ENCODE measurements around the gene WDTC1. TPM values are rescaled to one million over a fixed set of nuclear protein-coding genes. Genes with fewer than 3 reads are reported as not detected.

Gene WDTC1
- total and polyA plus RNA-seq, 7 donors: 10.8 to 66.1 (median 55.6) TPM

DNA sequence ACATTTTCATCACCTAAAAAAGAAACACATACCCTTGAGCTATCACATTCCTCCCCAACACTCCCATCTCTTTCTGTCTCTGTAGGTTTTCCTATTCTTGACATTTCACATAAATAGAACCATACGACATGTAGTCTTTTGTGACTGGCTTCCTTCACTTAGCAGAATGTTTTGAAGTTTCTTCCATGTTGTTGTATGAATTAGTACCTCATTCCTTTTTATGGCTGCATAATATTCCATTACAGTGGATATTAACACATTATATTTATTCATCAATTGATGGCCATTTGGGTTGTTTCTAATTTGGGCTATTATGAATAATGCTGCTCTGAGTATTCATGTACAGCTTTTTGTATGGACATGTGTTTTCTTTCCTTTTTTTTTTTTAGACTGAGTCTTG lies 11.8 kb downstream of the WDTC1 start:
- H3K27ac ChIP-seq: no peak overlapping the region
- ATAC-seq (no peak), DNase-seq (no peak)
- no peak overlapping the region for H3K4me3 ChIP-seq
- intact Hi-C loops (cut with DNase I): no loop called here
- 91 to 96% (median 95%) methylated on average over 1 of the region's 1 CpG for WGBS, 3 donors
- H3K27me3 ChIP-seq (ENCODE audit: insufficient read depth in 3 of 3, low read length in 2 of 3): no peaks in the 10 kb centered on the region
- no peaks in the 10 kb centered on the region for H3K36me3 ChIP-seq (ENCODE audit: insufficient read depth in 1 of 2, low read depth in 1 of 2)
- TF ChIP-seq CTCF (IDR thresholded peaks at IDR 0.05): no peak
- no peaks in the 10 kb centered on the region for H3K9me3 ChIP-seq
- peaks cover 3% of the 10 kb centered on the region for H3K4me1 ChIP-seq

- intact Hi-C loops (cut with DNase I): no loop called here
- no peak overlapping the region for H3K27ac ChIP-seq
- ATAC-seq (no peak), DNase-seq (no peak)
- no peak overlapping the region for H3K4me3 ChIP-seq
- WGBS, 3 donors: 95% methylated on average over 3 of the region's 3 CpGs
- H3K36me3 ChIP-seq (ENCODE audit: insufficient read depth in 1 of 2, low read depth in 1 of 2): no peaks in the 10 kb centered on the region
- TF ChIP-seq CTCF (IDR thresholded peaks at IDR 0.05): no peak
- no peaks in the 10 kb centered on the region for H3K27me3 ChIP-seq (ENCODE audit: insufficient read depth in 3 of 3, low read length in 2 of 3)
- no peaks in the 10 kb centered on the region for H3K9me3 ChIP-seq
- no peaks in the 10 kb centered on the region for H3K4me1 ChIP-seq
Measured at GRCh38 chr1:27253596-27253995, 19.2 kb downstream of the WDTC1 start.

- Histone ChIP-seq H3K27me3 (ENCODE audit: insufficient read depth in 3 of 3, low read length in 2 of 3) (no peaks in the 10 kb centered on the region), H3K36me3 (ENCODE audit: insufficient read depth in 1 of 2, low read depth in 1 of 2) (no peaks in the 10 kb centered on the region), H3K4me3 (no peak overlapping the region), H3K27ac (no peak overlapping the region), H3K9me3 (no peaks in the 10 kb centered on the region), H3K4me1 (no peaks in the 10 kb centered on the region)
- no peak for TF ChIP-seq CTCF (IDR thresholded peaks at IDR 0.05)
- ATAC-seq (no peak), DNase-seq (no peak)
- intact Hi-C loops (cut with DNase I): no loop called here
Measured at GRCh38 chr1:27255136-27255535, 20.7 kb downstream of the WDTC1 start.

- Histone ChIP-seq H3K9me3 (no peaks in the 10 kb centered on the region), H3K36me3 (ENCODE audit: insufficient read depth in 1 of 2, low read depth in 1 of 2) (peaks cover 3 to 11% of the 10 kb centered on the region in 2 donors), H3K4me3 (no peak overlapping the region), H3K27ac (no peak overlapping the region), H3K4me1 (no peaks in the 10 kb centered on the region), H3K27me3 (ENCODE audit: insufficient read depth in 3 of 3, low read length in 2 of 3) (no peaks in the 10 kb centered on the region)
- TF ChIP-seq CTCF (IDR thresholded peaks at IDR 0.05): no peak
- intact Hi-C loops (cut with DNase I): no loop called here
- 97 to 98% (median 97%) methylated on average over 6 of the region's 6 CpGs for WGBS, 3 donors
- no peak for DNase-seq
- no peak for ATAC-seq
Measured at GRCh38 chr1:27257155-27257554, 22.7 kb downstream of the WDTC1 start.

- DNase-seq (no peak), ATAC-seq (no peak)
- peaks cover 8 to 25% of the 10 kb centered on the region in 2 donors for H3K36me3 ChIP-seq (ENCODE audit: insufficient read depth in 1 of 2, low read depth in 1 of 2)
- no peaks in the 10 kb centered on the region for H3K9me3 ChIP-seq
- 76 to 80% (median 79%) methylated on average over 6 of the region's 6 CpGs for WGBS, 3 donors
- H3K27ac ChIP-seq: no peak overlapping the region
- intact Hi-C loops (cut with DNase I): no loop called here
- H3K4me1 ChIP-seq: no peaks in the 10 kb centered on the region
- H3K4me3 ChIP-seq: no peak overlapping the region
- H3K27me3 ChIP-seq (ENCODE audit: insufficient read depth in 3 of 3, low read length in 2 of 3): no peaks in the 10 kb centered on the region
- no peak for TF ChIP-seq CTCF (IDR thresholded peaks at IDR 0.05)
Measured at GRCh38 chr1:27258598-27258997, 24.2 kb downstream of the WDTC1 start.

Measured in psoas muscle (tissue), 8 donors.